Measurements from ENCODE around the gene GFRA1. TPM values are rescaled to one million over a fixed set of nuclear protein-coding genes. Genes with fewer than 3 reads are reported as not detected.
A peak's percentile ranks its signal among the peaks of the same experiment; 100 is the strongest.

GFRA1 gene
- total and polyA plus RNA-seq, 2 of the 8 experiments (the other 6 are each of a cell fraction or from before 2014, with no cell fraction given) = 1.1 to 2.0 TPM

GRCh38 chr10:116055252-116055916 is 217.6 kb downstream of the GFRA1 start:
- no peak overlapping the region for H2AK5ac ChIP-seq (ENCODE audit: low read depth, low read length)
- no peak overlapping the region for H2BK15ac ChIP-seq (ENCODE audit: low read length)
- H3K4me3 ChIP-seq (ENCODE audit: extremely low read depth in 1 of 4, insufficient read depth in 2 of 4, low read depth in 3 of 4, low read length in 4 of 4) = no peak overlapping the region
- ChIA-PET POLR2A (ENCODE audit: partially characterized antibody) (interaction anchor here (0.8 kb wide), 1 partner anchor 33 kb away, joined by 3 read pairs; no protein-coding TSS in a partner anchor), CTCF (ENCODE audit: partially characterized antibody) (interaction anchor here (1.0 to 1.4 kb wide), 2 partner anchors 13 to 66 kb away, joined by 4 read pairs; no protein-coding TSS in a partner anchor)
- DNase-seq (ENCODE audit: low read depth in 1 of 2, low spot score in 2 of 2) (no peak), FAIRE-seq (no peak)
- no peak overlapping the region for H4K91ac ChIP-seq (replicated peaks; ENCODE audit: insufficient read length, low read length)
- H3K4me1 ChIP-seq (replicated peaks in 1 of 4; ENCODE audit: control insufficient read depth in 3 of 4, insufficient read depth in 4 of 4, low read length in 3 of 4) = peaks cover 0 to 9% (median 1%) of the 10 kb centered on the region in 4 experiments; a peak in 3 of 7 replicates
- H3K27me3 ChIP-seq (replicated peaks in 1 of 4; ENCODE audit: control insufficient read depth in 3 of 4, extremely low read depth in 1 of 4, insufficient read depth in 3 of 4, low read length in 3 of 4) = no peaks in the 10 kb centered on the region; a peak in 1 of 7 replicates
- no peak overlapping the region for H2BK12ac ChIP-seq (ENCODE audit: low read depth, low read length)
- H3K27ac ChIP-seq (ENCODE audit: low read depth, low read length) = no peak overlapping the region
- H4K20me1 ChIP-seq (replicated peaks in 1 of 2; ENCODE audit: control insufficient read depth in 1 of 2, insufficient read depth in 2 of 2, low read length in 2 of 2) = no peaks in the 10 kb centered on the region
- no peak overlapping the region for H4K8ac ChIP-seq (ENCODE audit: extremely low read depth, insufficient read depth, low read length)
- H3K79me1 ChIP-seq (ENCODE audit: low read depth, low read length) = no peaks in the 10 kb centered on the region
- no peak overlapping the region for H3K18ac ChIP-seq (ENCODE audit: extremely low read depth, low read length)
- H3K4ac ChIP-seq (replicated peaks; ENCODE audit: insufficient read length, low read depth, low read length) = no peak overlapping the region
- H2BK120ac ChIP-seq (replicated peaks; ENCODE audit: low read depth, low read length) = no peak overlapping the region
- peak overlapping the region; percentile 20; the same call in 1 of the 2 replicates for H2AFZ ChIP-seq (ENCODE audit: low read length)
- no peak overlapping the region for H3K56ac ChIP-seq (replicated peaks; ENCODE audit: insufficient read length, low read depth, low read length)
- 77% methylated on average over 13 of the region's 14 CpGs; no CpG with 5 or more reads in 1 of the 2 experiments for WGBS, 2 experiments (ENCODE audit: extremely low coverage in 1 of 2, insufficient coverage in 1 of 2, insufficient read length in 1 of 2, insufficient replicate concordance in 2 of 2, low coverage in 1 of 2, low lambda C conversion rate in 2 of 2, missing lambda C conversion rate in 1 of 2)
- no peaks in the 10 kb centered on the region for H3K36me3 ChIP-seq (ENCODE audit: control insufficient read depth in 2 of 4, insufficient read depth in 4 of 4, low read length in 3 of 4)
- H3K9me3 ChIP-seq (ENCODE audit: insufficient read depth in 2 of 2, low read depth in 1 of 2, low read length in 1 of 2) = no peaks in the 10 kb centered on the region
- H2BK20ac ChIP-seq (ENCODE audit: low read length) = no peak overlapping the region
- H3K79me2 ChIP-seq (ENCODE audit: control insufficient read depth in 1 of 2, insufficient read depth in 2 of 2, low read length in 2 of 2) = no peaks in the 10 kb centered on the region
- no peak overlapping the region for H2BK5ac ChIP-seq (ENCODE audit: low read depth, low read length)
- no peak overlapping the region for H3K4me2 ChIP-seq (ENCODE audit: insufficient read depth in 1 of 2, low read depth in 2 of 2, low read length in 2 of 2)
- H3K9ac ChIP-seq (replicated peaks in 1 of 4; ENCODE audit: extremely low read depth in 1 of 4, low read depth in 3 of 4, low read length in 3 of 4) = no peak overlapping the region
- H3K23ac ChIP-seq (ENCODE audit: insufficient read length) = no peak overlapping the region
- no peak overlapping the region for H3K14ac ChIP-seq (ENCODE audit: insufficient read length)
- H4K5ac ChIP-seq (ENCODE audit: insufficient read length, low read depth, low read length) = no peak overlapping the region
- no peaks in the 10 kb centered on the region for H3K23me2 ChIP-seq (ENCODE audit: low read depth, low read length)
- TF ChIP-seq ATF3 (IDR thresholded peaks at IDR 0.05; ENCODE audit: insufficient read depth, low read depth, low read length) (no peak), CHD2 (IDR thresholded peaks at IDR 0.05; ENCODE audit: low read length) (no peak), JUN (IDR thresholded peaks at IDR 0.05; ENCODE audit: low read depth, low read length) (no peak), FOSL1 (IDR thresholded peaks at IDR 0.05; ENCODE audit: insufficient read depth, low read depth, low read length) (no peak), RFX5 (IDR thresholded peaks at IDR 0.05; ENCODE audit: borderline replicate concordance, low read depth, low read length) (no peak), RBBP5 (IDR thresholded peaks at IDR 0.05; ENCODE audit: borderline replicate concordance, low read depth, low read length) (no peak), CTBP2 (IDR thresholded peaks at IDR 0.05; ENCODE audit: borderline replicate concordance, insufficient read depth, insufficient read length, low read length) (no peak), TBP (IDR thresholded peaks at IDR 0.05; ENCODE audit: low read depth, low read length) (no peak), HDAC6 (IDR thresholded peaks at IDR 0.05; ENCODE audit: low read depth, low read length) (no peak), EZH2 (IDR thresholded peaks at IDR 0.05; ENCODE audit: low read depth, low read length, severe bottlenecking) (no peak), ZNF274 (IDR thresholded peaks at IDR 0.05; ENCODE audit: borderline replicate concordance, extremely low read depth, low read length) (no peak), GTF2F1 (IDR thresholded peaks at IDR 0.05; ENCODE audit: borderline replicate concordance, low read depth, low read length) (no peak)
